ENCODE data around the gene FAM117A. TPM values are rescaled to one million over a fixed set of nuclear protein-coding genes. Genes with fewer than 3 reads are reported as not detected.

The FAM117A gene
- total RNA-seq, 6 experiments from 2014 or later = 4.4 to 7.3 (median 5.9) TPM

DNA sequence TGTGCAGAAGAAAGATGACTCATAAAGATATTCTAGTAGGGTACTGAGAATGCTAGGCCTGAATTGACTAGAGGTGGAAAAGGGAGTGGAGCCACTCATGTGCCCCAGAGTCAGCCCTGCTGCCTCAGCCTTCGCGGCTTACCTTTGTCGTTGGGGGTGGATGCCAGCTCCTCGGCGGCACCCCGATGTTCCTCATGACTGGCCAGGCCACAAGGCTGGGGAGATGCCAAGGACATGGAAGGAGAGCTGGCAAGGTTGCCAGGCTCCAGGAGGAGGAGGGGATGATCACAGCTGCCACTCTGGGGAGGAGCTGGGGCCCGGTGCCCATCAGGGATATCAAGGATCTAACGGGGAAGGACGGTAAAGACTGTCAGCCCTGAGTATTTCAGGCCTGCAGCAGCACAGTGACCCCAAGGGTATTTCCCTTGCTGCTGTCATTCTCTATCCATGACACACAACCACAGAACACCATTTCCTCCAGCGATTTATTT, 46.5 kb downstream of the FAM117A start:
- Histone ChIP-seq H3K27me3 (no peaks in the 10 kb centered on the region), H3K9me3 (no peaks in the 10 kb centered on the region), H3K36me3 (peaks cover 0 to 58% (median 15%) of the 10 kb centered on the region in 4 donors), H3K27ac (no peak overlapping the region), H3K4me1 (no peaks in the 10 kb centered on the region), H3K4me3 (no peak overlapping the region)
- DNase-seq (no peak), ATAC-seq (no peak)
- intact Hi-C loops (cut with DNase I) = loop anchor here in 1 of 2 donors (10.0 kb wide), 1 partner anchor 57 kb away; no protein-coding TSS in a partner anchor
- 75% methylated on average over 1 of the region's 10 CpGs for WGBS (ENCODE audit: insufficient coverage, low coverage, low lambda C conversion rate, missing lambda C conversion rate)
- TF ChIP-seq POLR2A (IDR thresholded peaks at IDR 0.05) = no peak
- TF ChIP-seq, protein P1, sequence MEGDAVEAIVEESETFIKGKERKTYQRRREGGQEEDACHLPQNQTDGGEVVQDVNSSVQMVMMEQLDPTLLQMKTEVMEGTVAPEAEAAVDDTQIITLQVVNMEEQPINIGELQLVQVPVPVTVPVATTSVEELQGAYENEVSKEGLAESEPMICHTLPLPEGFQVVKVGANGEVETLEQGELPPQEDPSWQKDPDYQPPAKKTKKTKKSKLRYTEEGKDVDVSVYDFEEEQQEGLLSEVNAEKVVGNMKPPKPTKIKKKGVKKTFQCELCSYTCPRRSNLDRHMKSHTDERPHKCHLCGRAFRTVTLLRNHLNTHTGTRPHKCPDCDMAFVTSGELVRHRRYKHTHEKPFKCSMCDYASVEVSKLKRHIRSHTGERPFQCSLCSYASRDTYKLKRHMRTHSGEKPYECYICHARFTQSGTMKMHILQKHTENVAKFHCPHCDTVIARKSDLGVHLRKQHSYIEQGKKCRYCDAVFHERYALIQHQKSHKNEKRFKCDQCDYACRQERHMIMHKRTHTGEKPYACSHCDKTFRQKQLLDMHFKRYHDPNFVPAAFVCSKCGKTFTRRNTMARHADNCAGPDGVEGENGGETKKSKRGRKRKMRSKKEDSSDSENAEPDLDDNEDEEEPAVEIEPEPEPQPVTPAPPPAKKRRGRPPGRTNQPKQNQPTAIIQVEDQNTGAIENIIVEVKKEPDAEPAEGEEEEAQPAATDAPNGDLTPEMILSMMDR (IDR thresholded peaks at IDR 0.05) = no peak

DNA sequence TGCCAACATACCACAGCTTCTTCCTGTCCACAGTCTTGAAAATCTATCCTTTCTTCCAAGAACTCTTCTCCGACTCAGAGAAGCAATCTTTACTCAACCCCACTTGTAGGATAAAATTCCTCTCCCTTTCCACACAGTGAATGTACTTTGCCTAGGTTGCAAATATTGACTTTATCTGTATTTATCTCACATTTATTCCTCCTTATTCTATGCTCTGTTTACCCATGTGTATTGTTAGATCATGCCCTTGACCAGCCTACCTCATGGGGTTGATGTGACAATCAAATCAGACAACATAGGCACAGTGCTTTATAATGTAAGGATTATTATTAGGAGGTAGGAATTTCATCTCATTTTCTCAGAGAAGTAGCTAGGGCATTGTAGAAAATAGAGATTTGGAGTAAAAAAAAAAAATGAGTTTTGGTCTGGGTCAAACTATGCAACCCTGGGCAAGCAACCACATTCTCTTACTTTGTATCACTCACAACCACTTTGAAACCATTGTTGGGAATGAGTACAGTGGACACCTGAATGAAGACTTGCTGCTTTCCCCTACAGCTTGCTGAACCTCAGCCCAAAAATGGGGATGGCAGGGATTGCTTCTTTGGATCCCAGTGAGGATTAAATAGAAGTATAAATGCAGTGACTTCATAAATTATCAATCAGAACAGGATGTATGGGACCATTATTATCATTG, 47.1 kb downstream of the FAM117A start:
- intact Hi-C loops (cut with DNase I) = loop anchor here in 1 of 2 donors (10.0 kb wide), 1 partner anchor 58 kb away; no protein-coding TSS in a partner anchor
- no peak for TF ChIP-seq POLR2A (IDR thresholded peaks at IDR 0.05)
- TF ChIP-seq, protein P1 (IDR thresholded peaks at IDR 0.05) = no peak
- no peak overlapping the region for H3K27ac ChIP-seq
- H3K36me3 ChIP-seq = peaks cover 0 to 58% (median 15%) of the 10 kb centered on the region in 4 donors
- no peaks in the 10 kb centered on the region for H3K4me1 ChIP-seq
- no peak overlapping the region for H3K4me3 ChIP-seq
- H3K9me3 ChIP-seq = no peaks in the 10 kb centered on the region
- no peak for DNase-seq
- no peak for ATAC-seq
- 57% methylated on average over 1 of the region's 1 CpG for WGBS (ENCODE audit: insufficient coverage, low coverage, low lambda C conversion rate, missing lambda C conversion rate)
- H3K27me3 ChIP-seq = no peaks in the 10 kb centered on the region

DNA sequence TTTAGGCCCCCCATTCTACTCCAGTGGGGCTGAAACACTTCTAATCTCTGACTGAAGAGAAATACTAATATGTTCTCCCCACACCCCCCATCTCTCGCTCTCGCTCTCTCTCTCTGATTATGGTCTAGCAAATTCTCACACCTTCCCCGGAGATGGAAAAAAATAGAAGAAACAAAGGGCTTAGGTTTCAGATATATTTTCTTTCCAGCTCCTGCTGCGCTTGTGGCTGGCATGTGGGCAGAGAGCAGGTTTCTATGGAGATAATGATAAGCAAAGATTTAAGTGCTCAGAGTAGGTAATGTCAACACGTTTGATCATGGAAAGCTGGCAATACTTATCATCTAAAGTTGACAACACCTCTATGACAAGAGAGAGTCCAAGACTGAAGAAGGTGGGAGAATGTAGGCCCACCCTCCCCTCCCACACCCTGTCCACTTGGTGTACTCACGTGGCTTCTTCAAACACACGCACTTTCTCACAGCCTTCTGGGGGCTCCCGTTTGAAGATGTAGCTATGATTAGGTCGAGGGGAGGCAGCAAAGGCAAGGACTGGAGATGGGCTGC, 48.1 kb downstream of the FAM117A start:
- peaks cover 0 to 51% (median 15%) of the 10 kb centered on the region in 4 donors for H3K36me3 ChIP-seq
- no peaks in the 10 kb centered on the region for H3K9me3 ChIP-seq
- no peaks in the 10 kb centered on the region for H3K4me1 ChIP-seq
- ATAC-seq (no peak), DNase-seq (no peak)
- 72% methylated on average over 8 of the region's 9 CpGs for WGBS (ENCODE audit: insufficient coverage, low coverage, low lambda C conversion rate, missing lambda C conversion rate)
- no peak for TF ChIP-seq POLR2A (IDR thresholded peaks at IDR 0.05)
- TF ChIP-seq, protein P1 (IDR thresholded peaks at IDR 0.05) = no peak
- H3K27ac ChIP-seq = no peak overlapping the region
- no peaks in the 10 kb centered on the region for H3K27me3 ChIP-seq
- intact Hi-C loops (cut with DNase I) = loop anchor here in 1 of 2 donors (10.0 kb wide), 1 partner anchor 59 kb away; no protein-coding TSS in a partner anchor
- H3K4me3 ChIP-seq = no peak overlapping the region

DNA sequence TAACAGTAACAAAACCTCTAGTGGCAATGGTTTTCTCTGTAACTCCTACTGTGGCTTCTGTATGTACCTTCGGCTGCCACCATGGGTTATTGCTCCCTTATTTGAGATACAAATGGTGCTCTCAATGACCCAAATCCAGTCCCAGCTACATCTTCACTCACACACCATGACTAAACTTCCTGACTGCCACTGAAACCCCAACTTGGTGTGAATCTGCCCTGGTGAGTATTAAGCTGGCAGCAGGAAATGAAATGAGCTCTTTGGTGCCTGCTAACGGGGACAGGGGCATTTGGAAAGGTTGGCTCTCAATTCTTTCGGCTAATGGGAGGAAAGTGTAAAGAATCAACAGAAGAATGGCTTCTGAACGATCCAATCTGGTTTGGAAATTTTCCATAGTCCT, 48.7 kb downstream of the FAM117A start:
- H3K27ac ChIP-seq = no peak overlapping the region
- intact Hi-C loops (cut with DNase I) = loop anchor here in 1 of 2 donors (10.0 kb wide), 1 partner anchor 60 kb away; no protein-coding TSS in a partner anchor
- WGBS (ENCODE audit: insufficient coverage, low coverage, low lambda C conversion rate, missing lambda C conversion rate) = 56% methylated on average over 4 of the region's 4 CpGs
- ATAC-seq (no peak), DNase-seq (no peak)
- no peak overlapping the region for H3K4me3 ChIP-seq
- no peaks in the 10 kb centered on the region for H3K9me3 ChIP-seq
- H3K36me3 ChIP-seq = peaks cover 0 to 50% (median 15%) of the 10 kb centered on the region in 4 donors
- no peaks in the 10 kb centered on the region for H3K27me3 ChIP-seq
- H3K4me1 ChIP-seq = no peaks in the 10 kb centered on the region
- no peak for TF ChIP-seq POLR2A (IDR thresholded peaks at IDR 0.05)
- TF ChIP-seq, protein P1 (IDR thresholded peaks at IDR 0.05) = no peak

Measured in right lobe of liver (tissue), 6 donors.